ENCODE measurements around the gene NTF4.

GRCh38 chr19:49111218-49111998 lies 46.8 kb upstream of the NTF4 start:
- TF ChIP-seq, protein P1, sequence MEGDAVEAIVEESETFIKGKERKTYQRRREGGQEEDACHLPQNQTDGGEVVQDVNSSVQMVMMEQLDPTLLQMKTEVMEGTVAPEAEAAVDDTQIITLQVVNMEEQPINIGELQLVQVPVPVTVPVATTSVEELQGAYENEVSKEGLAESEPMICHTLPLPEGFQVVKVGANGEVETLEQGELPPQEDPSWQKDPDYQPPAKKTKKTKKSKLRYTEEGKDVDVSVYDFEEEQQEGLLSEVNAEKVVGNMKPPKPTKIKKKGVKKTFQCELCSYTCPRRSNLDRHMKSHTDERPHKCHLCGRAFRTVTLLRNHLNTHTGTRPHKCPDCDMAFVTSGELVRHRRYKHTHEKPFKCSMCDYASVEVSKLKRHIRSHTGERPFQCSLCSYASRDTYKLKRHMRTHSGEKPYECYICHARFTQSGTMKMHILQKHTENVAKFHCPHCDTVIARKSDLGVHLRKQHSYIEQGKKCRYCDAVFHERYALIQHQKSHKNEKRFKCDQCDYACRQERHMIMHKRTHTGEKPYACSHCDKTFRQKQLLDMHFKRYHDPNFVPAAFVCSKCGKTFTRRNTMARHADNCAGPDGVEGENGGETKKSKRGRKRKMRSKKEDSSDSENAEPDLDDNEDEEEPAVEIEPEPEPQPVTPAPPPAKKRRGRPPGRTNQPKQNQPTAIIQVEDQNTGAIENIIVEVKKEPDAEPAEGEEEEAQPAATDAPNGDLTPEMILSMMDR (IDR thresholded peaks at IDR 0.05) = no peak
- TF ChIP-seq POLR2A (IDR thresholded peaks at IDR 0.05) = no peak

All from prostate gland (tissue), 2 donors.